H9 (cell line): Measurements from ENCODE around the gene ATP11B. TPM values are rescaled to one million over a fixed set of nuclear protein-coding genes. Genes with fewer than 3 reads are reported as not detected.

Source experiments
- DNase-seq: peaks from one replicate; pipeline ENCODE4 v3.0.0-alpha.2; 2017
- H2AFZ ChIP-seq: one replicate; pipeline ENCODE4 v1.6.1; 2013; ENCODE audit warnings: mild to moderate bottlenecking, low read length, control low read depth, moderate library complexity
- H2AK5ac ChIP-seq: 2 replicates; pipeline ENCODE4 v1.6.1; 2013; ENCODE audit warnings: low read length, control low read depth, mixed read lengths; ENCODE audit not compliant: insufficient read length
- H2BK120ac ChIP-seq: one replicate; pipeline ENCODE4 v1.6.1; 2013; ENCODE audit warnings: low read depth, mild to moderate bottlenecking, low read length, control low read depth, inconsistent platforms; ENCODE audit not compliant: poor library complexity, severe bottlenecking
- H2BK12ac ChIP-seq: 2 replicates; pipeline ENCODE4 v1.6.1; 2013; ENCODE audit warnings: low read length, control low read depth, mixed read lengths, low read depth; ENCODE audit not compliant: insufficient read length
- H2BK15ac ChIP-seq: 2 replicates; pipeline ENCODE4 v1.6.1; 2013; ENCODE audit warnings: low read depth, low read length, control low read depth
- H2BK20ac ChIP-seq: one replicate; pipeline ENCODE4 v1.6.1; 2013; ENCODE audit warnings: low read depth, mild to moderate bottlenecking, low read length, control low read depth, inconsistent platforms; ENCODE audit not compliant: poor library complexity, severe bottlenecking
- H2BK5ac ChIP-seq: 2 replicates; pipeline ENCODE4 v1.6.1; 2013; ENCODE audit warnings: low read length, control low read depth, mixed read lengths; ENCODE audit not compliant: insufficient read length
- H3K14ac ChIP-seq: 2 replicates; pipeline ENCODE4 v1.6.1; 2013; ENCODE audit warnings: low read length, control low read depth; ENCODE audit not compliant: insufficient read depth
- H3K18ac ChIP-seq: 2 replicates; pipeline ENCODE4 v1.6.1; 2013; ENCODE audit warnings: low read depth, mild to moderate bottlenecking, mixed read lengths, low read length, control low read depth; ENCODE audit not compliant: insufficient read length
- H3K23ac ChIP-seq: 2 replicates; pipeline ENCODE4 v1.6.1; 2013; ENCODE audit warnings: low read length, control low read depth, mixed read lengths, low read depth; ENCODE audit not compliant: insufficient read length
- H3K23me2 ChIP-seq: 2 replicates; pipeline ENCODE4 v1.6.1; 2013; ENCODE audit warnings: low read depth, mild to moderate bottlenecking, mixed read lengths, low read length, control low read depth; ENCODE audit not compliant: insufficient read length, poor library complexity, severe bottlenecking
- H3K27ac ChIP-seq: 2 replicates; pipeline ENCODE4 v1.5.1; 2013; ENCODE audit warnings: low read length, control low read depth, mixed read lengths, low read depth; ENCODE audit not compliant: insufficient read length
- H3K27me3 ChIP-seq: 2 replicates; pipeline ENCODE4 v1.6.1; 2013; ENCODE audit warnings: low read length, control low read depth, inconsistent platforms; ENCODE audit not compliant: insufficient read depth
- H3K4ac ChIP-seq: 2 replicates; pipeline ENCODE4 v1.6.1; 2013; ENCODE audit warnings: low read depth, mild to moderate bottlenecking, control low read depth, inconsistent platforms, low read length, moderate library complexity
- H3K4me1 ChIP-seq: 2 replicates; pipeline ENCODE4 v1.6.1; 2013; ENCODE audit warnings: low read length, control low read depth, inconsistent platforms; ENCODE audit not compliant: insufficient read depth
- H3K4me2 ChIP-seq: 2 replicates; pipeline ENCODE4 v1.6.1; 2013; ENCODE audit warnings: low read length, control low read depth, mixed read lengths; ENCODE audit not compliant: insufficient read length, insufficient read depth
- H3K56ac ChIP-seq: 2 replicates; pipeline ENCODE4 v1.6.1; 2013; ENCODE audit warnings: low read depth, mild to moderate bottlenecking, mixed read lengths, low read length, control low read depth; ENCODE audit not compliant: insufficient read length
- H3K79me1 ChIP-seq: 2 replicates; pipeline ENCODE4 v1.6.1; 2013; ENCODE audit warnings: low read depth, mild to moderate bottlenecking, moderate library complexity, low read length, control low read depth, inconsistent platforms; ENCODE audit not compliant: insufficient read depth, poor library complexity, severe bottlenecking
- H3K79me2 ChIP-seq: 2 replicates; pipeline ENCODE4 v1.6.1; 2013; ENCODE audit warnings: low read length, control low read depth, inconsistent platforms; ENCODE audit not compliant: insufficient read depth
- H3K9ac ChIP-seq: 2 replicates; pipeline ENCODE4 v1.6.1; 2013; ENCODE audit warnings: low read length, control low read depth, mixed read lengths; ENCODE audit not compliant: insufficient read length; ENCODE audit errors: extremely low read depth
- H3K9me3 ChIP-seq: one replicate; pipeline ENCODE4 v1.6.1; 2013; ENCODE audit warnings: low read depth, low read length, inconsistent platforms; ENCODE audit not compliant: control insufficient read depth
- H3T11ph ChIP-seq: one replicate; pipeline ENCODE4 v1.6.1; 2013; ENCODE audit warnings: mild to moderate bottlenecking, low read length, control low read depth, inconsistent platforms
- H4K20me1 ChIP-seq: one replicate; pipeline ENCODE4 v1.6.1; 2013; ENCODE audit not compliant: control insufficient read depth, insufficient read length, insufficient read depth
- H4K5ac ChIP-seq: 2 replicates; pipeline ENCODE4 v1.6.1; 2013; ENCODE audit warnings: low read depth, mild to moderate bottlenecking, mixed read lengths, low read length, control low read depth; ENCODE audit not compliant: insufficient read length
- H4K8ac ChIP-seq: replicated peaks from 2 replicates; pipeline ENCODE4 v1.6.1; 2013; ENCODE audit warnings: low read length, control low read depth, mixed read lengths, low read depth; ENCODE audit not compliant: insufficient read length
- H4K91ac ChIP-seq: 2 replicates; pipeline ENCODE4 v1.6.1; 2013; ENCODE audit warnings: low read depth, mild to moderate bottlenecking, moderate library complexity, mixed read lengths, low read length, control low read depth; ENCODE audit not compliant: insufficient read length
- H3K27ac Mint-ChIP-seq, 3 experiments: 2 replicates in 2 of 3; 3 replicates in 1 of 3; pipeline ENCODE4 v1.8.0; 2020 to 2021; ENCODE audit warnings: mixed read lengths in 3 of 3, mild to moderate bottlenecking in 1 of 3, moderate library complexity in 1 of 3
- H3K27me3 Mint-ChIP-seq: 2 replicates; pipeline ENCODE4 v1.8.0; 2021; ENCODE audit warnings: low read depth, mild to moderate bottlenecking, moderate library complexity, mixed read lengths
- H3K36me3 Mint-ChIP-seq, 3 experiments: 2 replicates in 2 of 3; 3 replicates in 1 of 3; pipeline ENCODE4 v1.8.0; 2020 to 2021; ENCODE audit warnings: low read depth in 3 of 3, mixed read lengths in 3 of 3; ENCODE audit not compliant: insufficient read depth in 1 of 3
- H3K4me1 Mint-ChIP-seq, 2 experiments: 2 replicates each; pipeline ENCODE4 v1.8.0; 2020; ENCODE audit warnings: mixed read lengths in 2 of 2
- H3K4me3 Mint-ChIP-seq, 2 experiments: 2 replicates in 1 of 2; 3 replicates in 1 of 2; pipeline ENCODE4 v1.8.0; 2020 to 2021; ENCODE audit warnings: mild to moderate bottlenecking in 2 of 2, mixed read lengths in 2 of 2, moderate library complexity in 1 of 2
- H3K9me3 Mint-ChIP-seq, 2 experiments: 2 replicates in 1 of 2; 3 replicates in 1 of 2; pipeline ENCODE4 v1.8.0; 2020; ENCODE audit warnings: mild to moderate bottlenecking in 2 of 2, mixed read lengths in 2 of 2, moderate library complexity in 1 of 2
- CTCF ChIP-seq: fragments of 200-600 bp; sonication (generic); conservative IDR thresholded peaks from 3 replicates; pipeline ENCODE4 v1.8.0; 2021; ENCODE audit warnings: antibody characterized with exemption, mild to moderate bottlenecking
- WGBS: extraction: QIAGEN DNeasy Blood & Tissue Kit; methylation state at CpG from one replicate; pipeline ENCODE4 v1.1.7; 2013; ENCODE audit warnings: missing lambda C conversion rate, low lambda C conversion rate, mixed read lengths; ENCODE audit not compliant: insufficient read length; ENCODE audit errors: extremely low coverage; 5-methylcytosine and 5-hydroxymethylcytosine counted together
- total RNA-seq: library from RNA; stranded (reverse); gene quantifications from 2 replicates; pipeline ENCODE4 v1.2.1, GENCODE V29; 2021

The ATP11B gene
- total RNA-seq, 1 experiment from 2014 or later, result 30.0 TPM

DNA sequence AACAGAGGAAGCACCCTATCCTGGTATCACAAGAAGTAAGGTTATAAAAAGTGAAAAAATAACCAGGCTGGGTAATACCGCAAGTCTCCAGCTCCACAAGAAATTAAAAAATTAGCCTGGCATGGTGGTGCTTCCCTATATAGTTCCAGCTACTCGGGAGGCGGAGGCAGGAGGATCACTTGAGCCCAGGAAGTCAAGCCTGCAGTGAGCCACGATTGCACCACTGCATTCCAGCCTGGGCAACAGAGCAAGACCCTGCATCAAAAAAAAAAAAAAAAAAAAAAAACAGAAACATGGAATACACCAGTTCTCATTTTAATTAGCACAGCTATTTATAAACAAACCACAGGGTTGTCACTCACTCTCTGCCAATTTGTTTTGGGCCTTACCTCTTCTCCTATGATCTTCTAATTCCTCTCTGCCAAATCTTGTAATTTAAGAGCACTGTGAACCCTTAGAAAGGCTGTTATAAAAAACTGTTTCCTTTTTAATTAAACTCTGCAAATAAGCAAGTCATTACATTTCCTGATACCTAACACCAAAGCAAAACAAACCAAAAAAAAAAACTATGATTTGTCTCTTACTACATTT lies 164.5 kb downstream of the ATP11B start:
- Histone ChIP-seq H2BK120ac (no peak overlapping the region), H2BK5ac (no peak overlapping the region), H3K9ac (no peak overlapping the region), H2BK12ac (no peak overlapping the region), H3K56ac (no peak overlapping the region), H3K18ac (no peak overlapping the region), H3K23ac (no peak overlapping the region), H4K91ac (no peak overlapping the region), H3K23me2 (no peaks in the 10 kb centered on the region), H3K79me2 (no peaks in the 10 kb centered on the region), H3K4me1 (0 out of 2 replicates have a peak, but pooled peaks cover 5% of the 10 kb centered on the region), H3K4me2 (no peak overlapping the region), H3K79me1 (no peaks in the 10 kb centered on the region), H3K14ac (no peak overlapping the region), H3T11ph (no peak overlapping the region), H4K5ac (no peak overlapping the region), H3K4ac (no peak overlapping the region), H2BK20ac (no peak overlapping the region), H3K27me3 (no peaks in the 10 kb centered on the region), H4K8ac (no peak overlapping the region), H2BK15ac (no peak overlapping the region), H2AK5ac (no peak overlapping the region), H4K20me1 (no peaks in the 10 kb centered on the region), H2AFZ (no peak overlapping the region), H3K9me3 (no peaks in the 10 kb centered on the region), H3K27ac (no peak overlapping the region)
- no peak overlapping the region for H3K4me3 Mint-ChIP-seq
- no peak for TF ChIP-seq CTCF
- H3K36me3 Mint-ChIP-seq, result peaks cover 26 to 58% (median 54%) of the 10 kb centered on the region in 3 experiments
- H3K9me3 Mint-ChIP-seq, result peaks cover 3 to 4% of the 10 kb centered on the region in 2 experiments; a peak in 3 of 5 replicates
- H3K27ac Mint-ChIP-seq, result no peak overlapping the region
- peaks cover 12 to 16% of the 10 kb centered on the region in 2 experiments for H3K4me1 Mint-ChIP-seq
- no peak for DNase-seq
- no CpG with 5 or more reads among the region's 4 CpGs for WGBS
- H3K27me3 Mint-ChIP-seq, result no peaks in the 10 kb centered on the region
